ENCODE data around the gene NXPH1. TPM values are rescaled to one million over a fixed set of nuclear protein-coding genes. Genes with fewer than 3 reads are reported as not detected.

NXPH1 gene
- total and polyA plus RNA-seq, 2 donors (not counting 1 experiment from before 2014, with no cell fraction given): not detected

- DNase-seq: no peak
- H3K9ac ChIP-seq (ENCODE audit: low read length): no peak overlapping the region
- peaks cover 3% of the 10 kb centered on the region for H3K9me3 Mint-ChIP-seq (ENCODE audit: insufficient read depth)
- ChIA-PET POLR2A (no interaction called here), CTCF (no interaction called here)
- no peaks in the 10 kb centered on the region for H3K27me3 ChIP-seq (replicated peaks in 1 of 4; ENCODE audit: control extremely low read depth in 1 of 4, control insufficient read depth in 3 of 4, insufficient read depth in 4 of 4, low read length in 3 of 4)
- no peaks in the 10 kb centered on the region for H3K79me2 ChIP-seq (ENCODE audit: control insufficient read depth, insufficient read depth, low read length)
- no peaks in the 10 kb centered on the region for H3K27me3 Mint-ChIP-seq
- H3K27ac ChIP-seq (ENCODE audit: low read length in 2 of 2): no peak overlapping the region
- no peak overlapping the region for H3K4me3 ChIP-seq (ENCODE audit: control extremely low read depth in 1 of 5, extremely low read depth in 1 of 5, insufficient read depth in 1 of 5, low read depth in 2 of 5, low read length in 4 of 5)
- ATAC-seq (ENCODE audit: low read depth): no peak
- H3K36me3 ChIP-seq (replicated peaks in 1 of 2; ENCODE audit: control extremely low read depth in 1 of 2, control insufficient read depth in 1 of 2, extremely low read depth in 1 of 2, insufficient read depth in 2 of 2, low read length in 1 of 2): no peaks in the 10 kb centered on the region
- H3K4me3 Mint-ChIP-seq: no peak overlapping the region
- no peaks in the 10 kb centered on the region for H3K4me1 Mint-ChIP-seq
- TF ChIP-seq EZH2 (IDR thresholded peaks at IDR 0.05; ENCODE audit: borderline replicate concordance, insufficient read depth, low read depth, low read length, poor library complexity, severe bottlenecking) (no peak), CTCF (IDR thresholded peaks at IDR 0.05) (no peak)
- no peaks in the 10 kb centered on the region for H3K4me1 ChIP-seq (ENCODE audit: control insufficient read depth in 2 of 2, insufficient read depth in 2 of 2, low read length in 2 of 2)
- no peak overlapping the region for H2AFZ ChIP-seq (ENCODE audit: insufficient read depth, low read depth, low read length, poor library complexity, severe bottlenecking)
- peaks cover 0 to 5% (median 0%) of the 10 kb centered on the region in 3 donors for H3K9me3 ChIP-seq (ENCODE audit: control extremely low read depth in 1 of 3, control insufficient read depth in 2 of 3, insufficient read depth in 1 of 3, low read length in 2 of 3)
- no peak overlapping the region for H3K27ac Mint-ChIP-seq
- H4K20me1 ChIP-seq (ENCODE audit: control insufficient read depth, insufficient read depth, low read length, poor library complexity, severe bottlenecking): no peaks in the 10 kb centered on the region
- H3K4me2 ChIP-seq (replicated peaks; ENCODE audit: low read depth, low read length, poor library complexity, severe bottlenecking): no peak overlapping the region
- intact Hi-C loops (cut with micrococcal nuclease): no loop called here
- WGBS (ENCODE audit: insufficient coverage): no CpG with 5 or more reads among the region's 1 CpG
These were observed 306.4 kb downstream of the NXPH1 start for GRCh38 chr7:8739837-8740236.

- POLR2A ChIA-PET: no interaction called here
- H3K4me1 Mint-ChIP-seq: no peaks in the 10 kb centered on the region
- H3K4me1 ChIP-seq (ENCODE audit: control insufficient read depth in 2 of 2, insufficient read depth in 2 of 2, low read length in 2 of 2): no peaks in the 10 kb centered on the region
- CTCF ChIA-PET: no interaction called here
- no peaks in the 10 kb centered on the region for H3K27me3 ChIP-seq (replicated peaks in 1 of 4; ENCODE audit: control extremely low read depth in 1 of 4, control insufficient read depth in 3 of 4, insufficient read depth in 4 of 4, low read length in 3 of 4)
- no peaks in the 10 kb centered on the region for H4K20me1 ChIP-seq (ENCODE audit: control insufficient read depth, insufficient read depth, low read length, poor library complexity, severe bottlenecking)
- no CpG with 5 or more reads among the region's 2 CpGs for WGBS (ENCODE audit: insufficient coverage)
- no peak for ATAC-seq (ENCODE audit: low read depth)
- no peak overlapping the region for H3K27ac Mint-ChIP-seq
- H3K4me2 ChIP-seq (replicated peaks; ENCODE audit: low read depth, low read length, poor library complexity, severe bottlenecking): no peak overlapping the region
- no peaks in the 10 kb centered on the region for H3K36me3 ChIP-seq (replicated peaks in 1 of 2; ENCODE audit: control extremely low read depth in 1 of 2, control insufficient read depth in 1 of 2, extremely low read depth in 1 of 2, insufficient read depth in 2 of 2, low read length in 1 of 2)
- H3K79me2 ChIP-seq (ENCODE audit: control insufficient read depth, insufficient read depth, low read length): no peaks in the 10 kb centered on the region
- no peak for DNase-seq
- H3K9me3 Mint-ChIP-seq (ENCODE audit: insufficient read depth): no peaks in the 10 kb centered on the region
- H3K9me3 ChIP-seq (ENCODE audit: control extremely low read depth in 1 of 3, control insufficient read depth in 2 of 3, insufficient read depth in 1 of 3, low read length in 2 of 3): peaks cover 0 to 5% (median 0%) of the 10 kb centered on the region in 3 donors
- no peaks in the 10 kb centered on the region for H3K27me3 Mint-ChIP-seq
- H2AFZ ChIP-seq (ENCODE audit: insufficient read depth, low read depth, low read length, poor library complexity, severe bottlenecking): no peak overlapping the region
- H3K4me3 Mint-ChIP-seq: no peak overlapping the region
- intact Hi-C loops (cut with micrococcal nuclease): no loop called here
- no peak overlapping the region for H3K27ac ChIP-seq (ENCODE audit: low read length in 2 of 2)
- H3K9ac ChIP-seq (ENCODE audit: low read length): no peak overlapping the region
- H3K4me3 ChIP-seq (ENCODE audit: control extremely low read depth in 1 of 5, extremely low read depth in 1 of 5, insufficient read depth in 1 of 5, low read depth in 2 of 5, low read length in 4 of 5): no peak overlapping the region
- TF ChIP-seq CTCF (IDR thresholded peaks at IDR 0.05) (no peak), EZH2 (IDR thresholded peaks at IDR 0.05; ENCODE audit: borderline replicate concordance, insufficient read depth, low read depth, low read length, poor library complexity, severe bottlenecking) (no peak)
These were observed 309.4 kb downstream of the NXPH1 start for GRCh38 chr7:8742837-8743236.

Measured in B cell (primary cell).